Activated effector memory CD4-positive, alpha-beta T cell treated with anti-CD3 and anti-CD28 coated beads, Interleukin-2, amount 50 U/mL, for 16 hours (primary cell): ENCODE measurements around the gene CYP46A1.
A peak's percentile ranks its signal among the peaks of the same experiment; 100 is the strongest.

ENCODE experiments used
- DNase-seq: peaks from one replicate; pipeline ENCODE4 v3.0.0-alpha.2; 2020

The CYP46A1 gene

DNA sequence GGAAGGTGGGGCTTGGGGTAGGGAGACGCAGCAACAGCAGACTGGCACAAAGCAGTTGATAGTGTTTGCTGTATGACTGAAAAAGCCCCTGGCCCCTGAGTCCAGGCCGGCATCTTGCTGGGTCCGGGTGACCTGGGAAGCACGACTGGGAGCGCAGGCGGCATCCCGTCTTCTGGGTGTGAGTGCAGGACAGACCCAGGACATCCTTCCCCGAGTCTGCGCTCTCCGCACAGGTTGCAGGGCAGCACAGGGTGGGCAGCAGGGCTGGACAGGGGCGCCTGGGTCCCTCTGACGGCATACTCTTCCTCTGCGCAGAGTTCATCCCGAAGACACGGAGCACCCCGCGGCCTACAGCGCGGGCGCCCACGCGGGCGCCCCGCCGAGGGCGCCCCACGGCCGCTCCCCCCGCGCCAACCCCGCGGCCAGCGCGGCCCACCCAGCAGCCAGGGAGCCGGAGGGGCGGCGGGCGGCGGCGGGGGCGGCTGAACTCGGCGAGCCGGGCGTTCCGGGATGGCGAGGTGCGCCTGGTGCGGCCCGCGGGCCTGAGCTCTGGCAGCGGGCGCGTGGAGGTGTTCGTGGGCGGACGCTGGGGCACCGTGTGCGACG, 9.2 kb upstream of the CYP46A1 start:
- DNase-seq, result no peak

GRCh38 chr14:99675382-99675835, 8.7 kb upstream of the CYP46A1 start:
- DNase-seq, result no peak

DNA sequence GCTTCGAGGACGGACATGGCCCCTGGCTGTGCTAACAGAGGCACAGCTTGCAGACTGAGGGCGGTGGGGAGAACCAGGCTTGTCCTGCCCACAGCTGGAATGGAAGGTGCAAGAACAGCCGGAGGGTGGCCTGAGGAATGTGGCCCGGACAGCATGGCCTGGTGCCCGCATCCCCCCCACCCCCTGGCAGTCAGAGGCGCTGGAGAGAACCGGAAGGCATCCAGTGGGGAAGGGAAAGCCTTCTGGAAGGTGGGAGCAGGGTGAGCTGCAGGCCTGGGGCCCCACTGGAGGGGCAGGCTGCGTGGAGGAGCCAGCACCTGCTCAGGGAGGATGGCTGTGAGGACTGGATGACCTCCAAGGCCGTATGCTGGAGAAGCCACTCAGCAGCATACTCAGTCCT, 8.1 kb upstream of the CYP46A1 start:
- DNase-seq, result no peak

DNA sequence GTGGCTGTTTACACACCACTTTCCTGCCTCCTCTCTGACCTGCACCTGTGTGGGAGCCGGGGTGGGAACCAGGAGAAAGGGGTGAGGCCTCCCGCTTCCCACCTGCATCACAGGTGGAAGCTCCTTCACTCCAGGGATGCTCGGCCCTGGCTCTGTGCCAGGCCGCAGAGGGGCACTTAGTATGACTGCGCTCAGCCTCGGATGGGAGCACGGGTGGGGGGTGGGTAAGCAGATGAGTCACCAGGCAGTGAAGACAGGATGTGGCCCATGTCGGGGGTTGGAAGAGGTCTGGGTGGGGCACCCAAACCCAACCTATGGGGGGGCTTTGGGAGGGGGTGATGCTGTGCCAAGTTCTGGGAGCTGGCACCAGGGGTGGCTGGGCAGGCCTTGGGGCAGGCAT, 7.4 kb upstream of the CYP46A1 start:
- no peak for DNase-seq

DNA sequence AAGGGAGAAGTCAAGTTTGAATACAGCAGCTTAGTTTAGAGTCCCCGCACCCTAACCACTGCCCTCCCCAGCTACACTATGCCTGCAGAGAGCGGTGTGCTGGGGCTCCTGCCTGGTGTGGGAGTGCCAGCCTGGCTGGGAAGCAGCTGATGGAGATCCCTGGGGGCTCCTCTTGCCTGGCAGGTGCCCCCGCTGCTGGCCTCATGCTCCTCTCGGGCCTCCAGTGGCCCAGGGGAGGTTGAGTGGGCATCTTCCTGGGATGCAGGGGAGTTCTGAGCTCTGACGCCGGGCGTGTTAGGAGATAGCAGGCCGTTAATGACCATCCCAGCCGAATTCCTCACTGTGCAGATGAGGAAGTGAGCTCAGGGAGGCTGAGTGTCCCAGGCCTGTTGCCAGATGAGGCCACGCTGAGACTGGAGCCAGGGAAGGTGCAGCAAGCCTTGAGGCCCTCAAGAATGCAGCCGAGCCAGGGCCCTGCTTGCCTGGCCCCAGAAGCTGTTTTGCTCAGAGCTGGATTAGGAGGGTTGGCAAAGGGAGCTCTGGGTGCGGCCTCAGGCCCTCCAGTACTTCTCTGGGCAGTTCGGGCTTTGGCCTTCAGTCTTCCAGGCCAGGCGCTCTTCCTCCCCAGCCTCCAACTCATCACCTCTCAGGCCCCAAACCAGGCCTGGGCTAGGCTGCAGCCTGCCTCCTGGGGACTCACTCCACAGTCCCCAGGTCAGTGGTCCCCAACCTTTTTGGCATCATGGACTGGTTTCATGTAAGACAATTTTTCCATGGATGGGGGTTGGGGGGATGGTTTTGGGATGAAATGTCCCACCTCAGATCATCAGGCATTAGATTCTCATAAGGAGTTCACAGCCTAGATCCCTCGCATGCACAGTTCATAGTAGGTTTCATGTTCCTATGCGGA, 6.6 kb upstream of the CYP46A1 start:
- DNase-seq, result no peak

- no peak for DNase-seq
These were observed 5.9 kb upstream of the CYP46A1 start for GRCh38 chr14:99678198-99678597.

- peak; percentile 52 for DNase-seq
These were observed 5.0 kb upstream of the CYP46A1 start for GRCh38 chr14:99679111-99679510.

DNA sequence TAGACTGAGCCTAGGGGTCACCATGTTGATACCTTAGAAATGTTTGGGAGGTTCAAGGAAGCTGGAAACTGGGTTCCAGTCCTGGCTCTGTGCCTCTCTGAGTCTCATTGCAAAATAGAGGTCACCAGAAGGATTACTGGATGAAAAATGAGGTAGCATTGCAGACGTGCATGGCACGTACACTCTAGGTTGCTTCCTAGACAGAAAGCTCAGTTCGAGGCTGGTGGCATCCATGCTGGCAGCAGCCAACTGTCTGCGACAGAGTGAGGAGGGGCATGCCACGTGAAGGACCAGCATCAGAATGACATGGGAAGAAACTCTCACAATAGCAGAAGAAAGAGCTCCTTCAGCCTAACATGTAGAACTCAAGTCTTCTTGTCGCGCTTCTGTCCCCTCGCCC, 4.6 kb upstream of the CYP46A1 start:
- peak; percentile 36 for DNase-seq

- DNase-seq, result peak; percentile 57
These were observed 4.1 kb upstream of the CYP46A1 start for GRCh38 chr14:99679996-99680395.

DNA sequence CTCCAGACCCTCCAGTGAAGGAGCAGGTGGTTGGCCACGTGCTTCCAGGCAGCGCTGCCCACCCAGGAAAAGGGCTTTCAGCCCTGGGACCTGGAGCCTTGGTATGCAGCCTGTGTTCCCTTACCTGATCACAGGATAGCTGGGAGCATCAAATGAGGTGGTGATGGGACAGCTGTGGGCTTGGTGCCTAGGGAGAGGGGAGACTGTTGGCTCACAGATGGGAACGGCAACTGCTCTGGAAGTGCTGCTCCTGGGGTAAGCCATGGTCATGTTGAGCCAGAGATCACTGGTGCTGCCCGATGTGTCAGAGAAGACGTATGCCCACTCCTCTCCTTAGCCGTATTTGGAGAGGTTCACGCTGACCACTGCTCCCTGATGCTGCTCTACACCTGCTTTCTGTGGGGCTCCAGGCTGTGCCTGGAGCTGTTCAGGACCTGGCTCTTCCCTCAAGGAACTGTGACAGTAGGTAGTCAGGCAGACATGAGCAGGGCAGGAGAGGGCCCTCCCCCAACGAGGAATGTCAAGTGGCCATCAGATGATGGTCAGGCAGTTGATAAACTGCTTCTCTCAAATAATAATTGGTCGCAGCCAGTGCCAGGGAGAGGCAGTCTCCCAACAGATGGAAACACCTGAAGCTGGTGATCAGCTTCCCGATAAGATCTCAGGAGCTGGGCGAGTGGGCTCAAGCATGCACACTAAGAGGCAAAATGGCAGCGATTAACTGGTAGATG, 2.8 kb upstream of the CYP46A1 start:
- peak; percentile 61 for DNase-seq

DNA sequence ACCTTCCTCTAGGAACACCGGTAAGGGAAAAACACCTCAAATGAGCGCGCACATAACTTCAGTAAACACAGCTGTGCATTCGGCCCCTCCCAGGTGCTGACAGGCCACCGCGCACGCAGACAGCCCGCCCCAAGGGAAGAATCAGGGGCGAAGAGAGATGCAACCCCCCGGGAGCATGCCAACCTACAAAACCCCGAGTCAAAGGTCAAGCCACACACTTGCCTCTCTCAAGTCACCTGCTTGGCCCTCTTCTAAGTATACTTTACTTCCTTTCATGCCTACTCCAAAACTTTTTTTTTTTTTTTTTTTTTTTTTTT, 2.3 kb upstream of the CYP46A1 start:
- peak; percentile 55 for DNase-seq

- DNase-seq, result peak; percentile 95
These were observed 1.1 kb upstream of the CYP46A1 start for GRCh38 chr14:99682809-99683618.

DNA sequence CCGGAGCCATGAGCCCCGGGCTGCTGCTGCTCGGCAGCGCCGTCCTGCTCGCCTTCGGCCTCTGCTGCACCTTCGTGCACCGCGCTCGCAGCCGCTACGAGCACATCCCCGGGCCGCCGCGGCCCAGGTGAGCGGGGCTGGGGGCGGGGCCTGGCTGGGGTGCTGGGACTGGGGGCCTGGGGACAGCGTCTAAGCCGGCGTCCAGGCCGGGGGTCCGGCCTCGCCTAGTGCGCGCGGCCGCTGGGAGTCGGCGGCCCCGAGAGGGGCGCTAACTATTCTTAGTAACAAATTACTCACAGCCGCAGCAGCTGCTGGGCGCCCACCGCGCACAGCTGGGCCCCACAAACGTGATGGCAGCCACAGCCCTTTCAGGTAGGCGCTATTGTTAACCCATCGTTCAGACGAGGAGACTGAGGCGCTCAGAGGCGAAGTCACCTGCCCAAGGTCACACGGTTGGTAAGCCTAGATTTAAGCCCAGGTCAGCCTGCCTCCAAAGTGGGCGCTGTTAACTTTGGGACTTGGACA, 374 bp downstream of the CYP46A1 start:
- DNase-seq, result no peak

DNA sequence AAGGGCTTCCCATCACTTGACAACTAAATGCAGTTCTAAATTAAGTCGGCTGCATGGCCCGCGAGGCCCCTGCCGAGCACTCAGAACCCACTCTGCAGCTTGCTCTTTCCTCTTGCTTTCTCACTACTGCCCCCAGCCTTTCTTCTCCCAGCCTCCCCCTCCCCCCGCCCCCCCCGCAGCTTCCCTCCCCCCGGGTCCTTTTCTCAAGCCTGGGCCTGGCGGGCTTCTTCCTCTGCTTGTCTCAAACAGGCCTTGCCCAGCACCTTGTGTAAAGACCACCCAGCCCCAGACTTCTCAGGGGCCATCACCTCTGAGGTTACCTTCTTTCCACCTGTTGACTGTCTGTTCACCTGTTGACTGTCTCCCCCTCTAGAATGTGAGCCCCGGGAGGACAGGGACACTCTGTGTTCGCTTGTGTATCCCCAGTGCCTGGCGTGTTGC, 1.1 kb downstream of the CYP46A1 start:
- peak; percentile 58 for DNase-seq

DNA sequence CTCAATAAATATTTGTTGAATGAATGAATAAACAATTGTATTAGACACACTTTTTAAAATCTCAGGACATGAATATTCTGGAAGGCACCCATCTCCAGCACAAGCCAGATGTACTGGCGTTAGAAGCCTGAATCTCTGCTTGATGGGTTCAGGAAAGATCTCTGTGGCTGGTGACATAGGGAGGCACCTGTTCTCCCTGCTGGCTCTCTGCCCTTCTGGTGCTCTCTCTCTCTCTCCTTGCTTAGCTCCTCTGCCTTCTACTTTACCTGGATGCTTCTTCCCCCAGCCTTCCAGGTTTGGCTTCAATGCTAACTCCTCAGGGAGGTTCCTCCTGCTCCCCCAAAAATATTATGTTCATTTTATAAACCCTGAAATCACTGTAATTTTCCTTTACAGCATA, 1.5 kb downstream of the CYP46A1 start:
- DNase-seq, result peak; percentile 12

- DNase-seq, result peak; percentile 31
These were observed 2.6 kb downstream of the CYP46A1 start for GRCh38 chr14:99686557-99687283.

- DNase-seq, result peak; percentile 79
These were observed 3.4 kb downstream of the CYP46A1 start for GRCh38 chr14:99687284-99688209.

GRCh38 chr14:99688210-99688581, 4.1 kb downstream of the CYP46A1 start:
- peak; percentile 58 for DNase-seq

DNA sequence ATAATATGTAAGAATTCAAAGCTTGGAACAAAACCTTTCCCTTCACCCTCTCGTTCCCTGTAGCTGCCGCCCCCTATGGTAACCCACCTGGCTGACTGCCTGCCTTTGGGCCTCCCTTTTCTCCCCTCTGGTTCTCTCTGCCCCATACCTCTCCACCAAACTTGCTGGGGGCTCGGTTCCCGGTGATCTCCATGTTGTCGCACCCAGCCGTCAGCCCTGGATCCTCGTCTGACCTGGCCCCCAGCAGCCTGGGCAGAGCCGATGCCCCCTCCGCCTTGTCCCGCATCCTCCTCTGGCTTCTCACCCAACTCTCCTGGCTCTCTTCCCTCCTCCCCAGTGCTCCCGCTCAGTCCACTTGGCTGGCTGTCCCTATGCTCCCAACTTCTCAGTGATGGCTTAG, 4.5 kb downstream of the CYP46A1 start:
- DNase-seq, result peak; percentile 38
